GM21390 (cell line): ENCODE data around the gene KCNK2.

Experiments used
- ATAC-seq: cut with Tn5 transposase; IDR thresholded peaks from one replicate; pipeline ENCODE4 v1.9.1; 2021; ENCODE audit not compliant: unreplicated experiment

KCNK2 gene

DNA sequence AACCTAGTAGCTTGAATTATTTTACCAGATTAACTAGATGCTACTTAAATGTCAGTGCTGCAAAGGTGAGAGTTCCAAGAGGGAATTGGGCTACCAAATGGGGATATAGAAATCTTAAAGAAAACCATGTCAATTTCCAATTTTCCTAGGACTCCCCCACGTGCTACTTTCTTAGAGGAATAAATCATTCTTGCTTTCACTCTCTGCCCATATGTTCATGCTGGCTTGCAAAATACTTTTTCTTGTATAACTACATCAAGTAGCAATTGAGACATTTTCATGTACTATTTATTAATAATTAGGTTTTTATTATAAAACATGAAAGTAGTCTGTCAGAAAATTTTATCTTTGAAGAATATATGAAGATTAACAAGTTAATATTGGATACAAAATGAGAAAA, 11.8 kb downstream of the KCNK2 start:
- ATAC-seq = no peak

- no peak for ATAC-seq
Measured at GRCh38 chr1:215095524-215095923, 13.0 kb downstream of the KCNK2 start.

- no peak for ATAC-seq
Measured at GRCh38 chr1:215101511-215101910, 19.0 kb downstream of the KCNK2 start.

DNA sequence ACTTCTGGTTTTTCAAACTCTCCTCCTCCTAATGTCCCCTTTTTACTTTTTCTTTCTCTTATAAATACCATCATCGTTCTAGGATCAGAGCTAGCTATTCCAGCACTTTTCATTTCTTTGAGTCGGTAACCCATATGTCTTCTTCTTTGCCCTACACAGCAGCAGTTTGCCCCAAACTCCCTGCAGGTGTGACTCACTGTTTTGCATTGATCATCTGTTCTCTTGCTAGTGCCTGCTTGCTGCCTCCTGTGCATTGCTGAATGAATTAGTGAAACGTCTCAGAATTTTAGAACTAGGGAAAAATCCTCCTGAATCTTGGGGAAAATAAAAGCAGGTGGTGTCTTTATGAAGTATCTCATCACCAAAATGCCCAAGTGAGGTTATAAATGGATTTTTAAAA, 21.7 kb downstream of the KCNK2 start:
- ATAC-seq = no peak

- no peak for ATAC-seq
Measured at GRCh38 chr1:215106067-215106466, 23.5 kb downstream of the KCNK2 start.

- no peak for ATAC-seq
Measured at GRCh38 chr1:215109171-215109570, 26.6 kb downstream of the KCNK2 start.

- ATAC-seq = no peak
Measured at GRCh38 chr1:215111916-215112315, 29.4 kb downstream of the KCNK2 start.

- no peak for ATAC-seq
Measured at GRCh38 chr1:215113776-215114153, 31.2 kb downstream of the KCNK2 start.

- ATAC-seq = no peak
Measured at GRCh38 chr1:215114154-215114933, 31.8 kb downstream of the KCNK2 start.

DNA sequence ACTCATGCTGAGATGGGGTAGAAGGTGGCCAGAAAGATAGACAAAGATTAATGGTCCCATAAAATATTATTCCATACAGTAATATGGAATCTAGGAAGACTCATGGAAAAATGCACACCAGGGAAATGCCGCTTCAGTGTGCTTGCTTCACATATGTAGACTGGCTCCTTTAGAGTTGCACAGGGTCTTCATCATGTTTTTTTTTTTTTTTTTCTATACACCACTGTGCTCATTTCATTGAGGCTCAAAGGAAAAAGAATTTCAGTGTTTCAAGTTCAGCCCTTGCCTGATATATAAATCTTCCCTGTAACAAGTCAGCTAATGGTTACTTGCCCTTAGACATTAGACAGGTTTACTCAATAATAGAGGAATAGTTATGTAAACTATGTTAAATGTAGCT, 33.2 kb downstream of the KCNK2 start:
- no peak for ATAC-seq

- ATAC-seq = no peak
Measured at GRCh38 chr1:215118081-215118480, 35.5 kb downstream of the KCNK2 start.

- no peak for ATAC-seq
Measured at GRCh38 chr1:215119056-215119455, 36.5 kb downstream of the KCNK2 start.

DNA sequence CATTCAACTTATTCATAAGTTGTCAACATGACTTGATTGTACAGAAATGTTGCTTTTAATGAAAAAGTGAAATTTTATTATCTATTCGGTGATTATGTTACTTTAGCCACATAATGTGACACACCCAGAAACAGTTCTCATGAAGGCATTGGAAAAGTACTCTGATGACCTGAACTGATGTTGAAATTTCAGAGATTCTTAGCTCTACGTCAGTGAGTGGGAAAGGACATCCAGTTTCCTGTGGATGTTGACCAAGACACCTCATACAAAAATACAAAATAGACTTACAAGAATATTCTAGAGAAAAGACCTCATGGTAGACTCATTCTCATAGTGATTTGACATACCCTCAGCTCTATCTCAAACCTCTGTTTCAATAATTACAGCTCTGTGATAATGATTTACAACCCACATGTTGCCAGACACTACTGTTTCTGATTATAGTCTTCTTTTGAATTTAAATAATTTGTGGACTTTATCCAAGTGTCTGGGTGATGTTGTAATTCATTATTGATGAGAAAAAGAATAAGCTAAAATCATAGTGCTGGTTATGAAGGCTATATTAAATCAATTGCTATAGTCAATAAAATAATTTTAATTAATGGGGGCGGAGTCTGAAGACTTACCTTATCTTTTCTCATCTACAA, 37.3 kb downstream of the KCNK2 start:
- ATAC-seq = no peak

GRCh38 chr1:215128504-215128903, 46.0 kb downstream of the KCNK2 start:
- no peak for ATAC-seq

DNA sequence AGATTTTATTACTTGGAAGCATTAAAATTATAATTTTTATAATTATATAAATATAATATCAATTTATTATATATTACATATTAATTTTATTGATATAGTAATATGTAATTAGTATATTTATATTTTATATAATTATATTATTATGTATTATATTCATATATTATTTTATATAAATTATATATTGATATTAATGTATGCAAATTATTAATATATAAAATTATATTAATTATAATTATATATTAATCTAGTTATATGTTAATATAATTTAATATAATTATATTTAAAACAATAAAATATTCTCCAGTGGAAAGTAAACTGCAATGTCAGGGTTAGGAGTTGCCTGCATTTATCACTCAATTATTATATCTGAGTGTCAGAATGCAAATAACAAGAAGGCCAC, 48.8 kb downstream of the KCNK2 start:
- ATAC-seq = no peak

DNA sequence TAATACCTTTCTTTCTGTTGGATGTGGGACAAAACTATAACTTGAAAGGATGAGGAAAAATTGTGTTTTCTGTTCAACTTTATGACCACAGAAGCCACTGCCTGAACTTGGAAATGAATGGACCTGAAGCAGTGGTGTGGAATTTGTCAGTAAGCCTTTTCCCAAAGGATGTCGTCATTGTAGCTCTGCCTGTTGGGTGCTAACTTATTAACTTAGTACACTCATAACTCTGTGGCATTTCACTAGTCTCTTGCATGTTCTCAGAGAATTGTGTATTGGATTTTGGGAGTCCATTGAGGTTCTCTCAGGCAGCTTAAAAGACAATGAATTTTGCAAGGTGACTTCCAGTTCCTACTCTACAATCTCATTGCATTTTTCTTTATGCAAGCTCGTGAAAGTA, 49.6 kb downstream of the KCNK2 start:
- no peak for ATAC-seq

DNA sequence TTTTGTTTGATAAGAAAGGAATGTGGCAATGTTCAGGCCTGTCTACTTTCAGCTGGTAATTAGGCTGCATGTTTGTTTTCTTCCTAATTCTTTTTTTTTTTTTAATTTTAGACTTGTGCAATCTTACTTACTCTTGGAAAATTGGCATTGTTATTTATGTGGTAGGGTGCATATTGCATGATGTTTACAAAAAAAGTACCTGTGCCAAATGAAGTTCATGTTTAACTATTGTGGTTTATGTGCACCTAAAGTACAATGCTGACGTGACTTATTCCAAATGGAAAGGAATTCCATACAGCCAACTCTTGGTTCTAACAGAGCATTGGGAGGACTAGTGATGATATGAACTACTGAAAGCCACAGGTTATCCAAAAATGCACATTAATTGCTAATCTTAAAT, 51.0 kb downstream of the KCNK2 start:
- ATAC-seq = no peak

GRCh38 chr1:215137985-215138384, 55.4 kb downstream of the KCNK2 start:
- ATAC-seq = no peak

GRCh38 chr1:215140135-215140534, 57.6 kb downstream of the KCNK2 start:
- ATAC-seq = no peak

DNA sequence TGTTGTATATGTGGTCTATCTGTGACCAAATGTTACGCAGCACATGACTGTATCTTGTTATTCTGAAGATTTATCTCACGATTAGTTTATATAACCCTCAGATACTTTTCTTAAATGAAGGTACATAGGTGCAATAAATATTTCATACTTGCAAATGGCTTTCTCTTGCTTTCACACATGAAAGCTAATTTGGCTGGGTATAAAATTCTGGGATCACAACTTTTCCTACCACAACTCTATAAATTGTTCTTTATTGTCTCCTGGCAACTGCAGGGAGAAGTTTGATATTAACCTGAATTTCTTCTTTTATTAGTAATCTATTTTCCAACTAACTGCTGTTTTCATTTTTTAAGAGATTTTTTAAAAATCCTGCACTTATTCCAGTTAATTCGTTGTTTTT, 58.9 kb downstream of the KCNK2 start:
- no peak for ATAC-seq

DNA sequence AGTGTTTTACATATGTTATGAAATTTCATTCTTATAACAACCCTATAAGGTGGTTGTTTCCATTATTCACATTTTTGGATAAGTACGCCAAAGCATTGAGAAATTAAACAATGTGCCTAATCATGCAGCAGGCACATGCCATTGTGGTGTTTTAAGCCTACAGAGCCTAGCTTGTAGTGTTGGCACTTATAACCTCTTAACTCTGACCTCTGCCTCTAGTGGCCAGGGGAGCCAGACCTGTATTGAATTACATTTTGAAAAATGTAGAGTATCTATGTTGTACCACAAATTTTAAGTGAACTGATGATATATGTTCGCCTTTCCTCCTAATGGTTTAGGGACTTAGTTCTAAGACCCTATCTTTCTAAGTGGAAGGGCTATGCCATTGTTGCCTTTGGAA, 61.0 kb downstream of the KCNK2 start:
- no peak for ATAC-seq

- no peak for ATAC-seq
Measured at GRCh38 chr1:215146240-215146975, 63.9 kb downstream of the KCNK2 start.
